GM21367 (cell line): ENCODE data around the gene GUK1.

Source experiments
- ATAC-seq: cut with Tn5 transposase; IDR thresholded peaks from one replicate; pipeline ENCODE4 v1.9.1; 2021; ENCODE audit not compliant: unreplicated experiment

Gene GUK1

GRCh38 chr1:228125185-228125584 lies 14.9 kb upstream of the GUK1 start:
- ATAC-seq: no peak

- ATAC-seq: no peak
Measured at GRCh38 chr1:228131766-228132165, 8.3 kb upstream of the GUK1 start.

GRCh38 chr1:228134591-228134990 lies 5.5 kb upstream of the GUK1 start:
- ATAC-seq: no peak

GRCh38 chr1:228136901-228137300 lies 3.2 kb upstream of the GUK1 start:
- ATAC-seq: no peak

GRCh38 chr1:228139406-228139930 lies 611 bp upstream of the GUK1 start:
- no peak for ATAC-seq

- no peak for ATAC-seq
Measured at GRCh38 chr1:228140724-228141225, 696 bp downstream of the GUK1 start.

GRCh38 chr1:228141226-228142044 lies 1.4 kb downstream of the GUK1 start:
- no peak for ATAC-seq

- no peak for ATAC-seq
Measured at GRCh38 chr1:228142155-228142691, 2.1 kb downstream of the GUK1 start.

- ATAC-seq: no peak
Measured at GRCh38 chr1:228142701-228143136, 2.6 kb downstream of the GUK1 start.

- no peak for ATAC-seq
Measured at GRCh38 chr1:228143480-228144192, 3.6 kb downstream of the GUK1 start.

GRCh38 chr1:228144193-228144992 lies 4.3 kb downstream of the GUK1 start:
- no peak for ATAC-seq

GRCh38 chr1:228144993-228145343 lies 4.9 kb downstream of the GUK1 start:
- ATAC-seq: no peak

GRCh38 chr1:228145463-228146416 lies 5.7 kb downstream of the GUK1 start:
- no peak for ATAC-seq

- ATAC-seq: no peak
Measured at GRCh38 chr1:228146417-228147150, 6.5 kb downstream of the GUK1 start.

- ATAC-seq: no peak
Measured at GRCh38 chr1:228147151-228147693, 7.1 kb downstream of the GUK1 start.

GRCh38 chr1:228147768-228148167 lies 7.7 kb downstream of the GUK1 start:
- ATAC-seq: no peak

GRCh38 chr1:228148196-228148861 lies 8.2 kb downstream of the GUK1 start:
- no peak for ATAC-seq

- ATAC-seq: no peak
Measured at GRCh38 chr1:228148935-228149405, 8.9 kb downstream of the GUK1 start.
